SK-N-MC (cell line): ENCODE results near the gene ARRB1.
A peak's percentile ranks its signal among the peaks of the same experiment; 100 is the strongest.

Experiments
- DNase-seq: peaks from one replicate; pipeline ENCODE4 v3.0.0-alpha.2; 2011; ENCODE audit warnings: low read depth, low spot score
- H3K27ac ChIP-seq: fragments of 200-600 bp; sonication (generic); 2 replicates; pipeline ENCODE4 v1.5.1; 2016; ENCODE audit warnings: mixed run types
- H3K36me3 ChIP-seq: fragments of 200-600 bp; sonication (generic); 2 replicates; pipeline ENCODE4 v1.6.1; 2017; ENCODE audit warnings: antibody characterized with exemption, low read length, mixed read lengths; ENCODE audit not compliant: insufficient read depth
- H3K4me3 ChIP-seq: fragments of 200-600 bp; sonication (generic); 2 replicates; pipeline ENCODE4 v1.5.1; 2016
- H3K9ac ChIP-seq: fragments of 200-600 bp; sonication (generic); 2 replicates; pipeline ENCODE4 v1.8.0; 2017; ENCODE audit warnings: mixed run types, mixed read lengths; ENCODE audit not compliant: insufficient read length
- H3K9me3 ChIP-seq: fragments of 200-600 bp; sonication (generic); 2 replicates; pipeline ENCODE4 v1.6.1; 2017; ENCODE audit warnings: low read depth, mild to moderate bottlenecking, antibody characterized with exemption, low read length, moderate library complexity, mixed read lengths
- EZH2 ChIP-seq: fragments of 200-600 bp; sonication (generic); IDR thresholded peaks from one replicate; pipeline ENCODE4 v1.6.1; 2017; ENCODE audit warnings: antibody characterized with exemption
- FOXP2 ChIP-seq: optimal IDR thresholded peaks from 2 replicates; pipeline ENCODE3; 2011; ENCODE audit warnings: mild to moderate bottlenecking, moderate library complexity; ENCODE audit not compliant: insufficient read depth; ENCODE audit errors: extremely low read length, control extremely low read depth
- POLR2AphosphoS5 ChIP-seq: IDR thresholded peaks from 2 replicates; pipeline ENCODE4 v1.6.1; 2012; ENCODE audit warnings: mild to moderate bottlenecking, low read depth, low read length, borderline replicate concordance

Gene ARRB1

GRCh38 chr11:75263944-75264349 is 87.5 kb downstream of the ARRB1 start:
- DNase-seq = no peak
- no peaks in the 10 kb centered on the region for H3K9me3 ChIP-seq
- no peak overlapping the region for H3K27ac ChIP-seq
- no peak overlapping the region for H3K4me3 ChIP-seq
- peak overlapping the region; percentile 32 for H3K9ac ChIP-seq
- TF ChIP-seq EZH2 (no peak), POLR2AphosphoS5 (no peak), FOXP2 (no peak)
- no peaks in the 10 kb centered on the region for H3K36me3 ChIP-seq

- H3K36me3 ChIP-seq = no peaks in the 10 kb centered on the region
- H3K27ac ChIP-seq = no peak overlapping the region
- DNase-seq = no peak
- no peaks in the 10 kb centered on the region for H3K9me3 ChIP-seq
- TF ChIP-seq POLR2AphosphoS5 (no peak; the same call in 1 of the 2 replicates), FOXP2 (no peak), EZH2 (no peak)
- H3K9ac ChIP-seq = no peak overlapping the region
- H3K4me3 ChIP-seq = no peak overlapping the region
Observed at GRCh38 chr11:75262961-75263852, 88.3 kb downstream of the ARRB1 start.

DNA sequence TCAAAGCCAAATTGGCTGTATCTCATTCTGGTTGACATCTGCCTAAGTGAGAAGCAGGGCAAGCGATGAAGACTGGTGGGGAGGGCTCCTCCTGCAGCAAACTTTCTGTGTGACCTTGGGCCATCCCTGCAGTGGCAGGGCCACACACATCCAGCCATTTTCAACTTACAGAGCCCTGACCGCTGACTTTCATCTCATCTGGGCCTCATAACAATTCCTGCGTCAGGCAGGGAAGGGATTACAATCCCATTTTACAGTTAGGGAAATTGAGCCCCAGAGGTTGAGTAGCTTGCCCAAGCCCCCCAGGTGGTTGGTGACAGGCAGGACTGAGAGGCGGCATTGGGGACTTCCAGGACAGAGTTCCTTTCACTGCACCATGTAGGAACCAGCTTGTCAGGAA is 89.0 kb downstream of the ARRB1 start:
- no peaks in the 10 kb centered on the region for H3K36me3 ChIP-seq
- H3K4me3 ChIP-seq = no peak overlapping the region
- H3K9ac ChIP-seq = no peak overlapping the region
- H3K9me3 ChIP-seq = no peaks in the 10 kb centered on the region
- TF ChIP-seq EZH2 (no peak), POLR2AphosphoS5 (no peak), FOXP2 (no peak)
- H3K27ac ChIP-seq = no peak overlapping the region
- DNase-seq = no peak

GRCh38 chr11:75261902-75262361 is 89.5 kb downstream of the ARRB1 start:
- no peak overlapping the region for H3K4me3 ChIP-seq

DNA sequence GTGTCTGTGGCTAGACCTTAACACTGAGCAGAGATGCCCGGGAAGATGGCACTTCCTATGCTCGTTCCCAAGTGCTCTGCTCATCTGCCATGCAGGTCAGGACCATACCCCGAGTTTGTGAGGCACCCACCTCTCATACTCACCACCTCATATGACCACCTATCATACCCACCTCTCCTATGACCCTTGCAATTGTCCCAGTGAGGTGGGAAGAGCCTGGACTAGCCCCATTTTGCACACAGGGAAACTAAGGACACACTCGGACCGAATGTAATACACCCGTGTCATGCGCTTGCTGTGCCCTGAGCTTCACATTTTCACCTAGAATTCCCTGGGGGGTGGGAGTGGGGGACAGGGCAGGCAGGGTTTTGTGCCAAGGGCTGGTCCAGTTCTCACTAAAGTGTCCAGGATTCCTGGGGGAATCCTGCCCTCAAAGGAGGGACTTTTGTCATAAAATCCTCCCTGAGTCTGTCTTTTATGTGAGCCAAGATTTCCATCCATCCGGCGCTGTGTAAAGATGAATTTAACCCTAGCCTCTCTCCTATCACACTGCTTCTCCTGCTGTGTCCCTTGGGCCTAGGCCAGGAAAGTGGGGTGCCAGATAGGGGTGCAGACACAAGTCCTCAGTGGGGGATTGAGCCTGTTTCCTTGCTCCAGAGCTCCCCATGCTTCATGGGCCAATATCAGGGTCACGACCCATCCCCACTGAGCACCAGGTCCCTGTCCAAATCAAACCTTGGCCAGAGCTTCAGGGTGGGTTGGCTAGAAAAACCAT is 90.9 kb downstream of the ARRB1 start:
- H3K9me3 ChIP-seq = no peaks in the 10 kb centered on the region
- no peak overlapping the region for H3K27ac ChIP-seq
- no peak overlapping the region for H3K9ac ChIP-seq
- H3K36me3 ChIP-seq = no peaks in the 10 kb centered on the region
- no peak overlapping the region for H3K4me3 ChIP-seq
- DNase-seq = no peak
- TF ChIP-seq EZH2 = no peak
- no peak for TF ChIP-seq POLR2AphosphoS5
- no peak for TF ChIP-seq FOXP2

More at GRCh38 chr11:75261902-75262361, 89.5 kb downstream of the ARRB1 start:
- Histone ChIP-seq H3K36me3 (no peaks in the 10 kb centered on the region), H3K9me3 (no peaks in the 10 kb centered on the region), H3K9ac (no peak overlapping the region), H3K27ac (no peak overlapping the region)
- no peak for DNase-seq
- TF ChIP-seq POLR2AphosphoS5 (0 out of 2 replicates have a peak, but pooled peaks have one; percentile 5), EZH2 (no peak), FOXP2 (no peak)

DNA sequence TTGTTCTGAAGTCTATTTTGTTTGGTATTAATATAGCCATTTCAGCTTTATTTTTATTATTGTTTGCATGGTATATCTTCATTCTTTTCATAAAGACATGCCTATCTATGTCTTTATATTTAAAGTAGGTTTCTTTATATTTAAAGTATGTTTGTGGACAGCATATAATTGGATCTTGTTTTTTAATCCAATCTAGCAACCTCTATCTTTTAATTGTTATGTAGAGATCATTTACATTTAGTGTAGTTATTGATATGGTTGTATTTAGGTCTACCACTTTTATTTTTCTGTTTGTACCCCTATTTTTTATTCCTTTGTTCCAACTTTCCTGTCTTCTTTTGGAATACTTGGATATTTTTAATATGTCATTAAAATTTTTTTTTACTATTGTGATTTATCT is 97.1 kb downstream of the ARRB1 start:
- no peak for DNase-seq
- Histone ChIP-seq H3K9ac (no peak overlapping the region), H3K27ac (no peak overlapping the region), H3K4me3 (no peak overlapping the region), H3K36me3 (no peaks in the 10 kb centered on the region), H3K9me3 (no peaks in the 10 kb centered on the region)
- TF ChIP-seq POLR2AphosphoS5 (no peak), FOXP2 (no peak), EZH2 (no peak)

- Histone ChIP-seq H3K36me3 (no peaks in the 10 kb centered on the region), H3K27ac (no peak overlapping the region), H3K4me3 (no peak overlapping the region), H3K9ac (no peak overlapping the region), H3K9me3 (no peaks in the 10 kb centered on the region)
- TF ChIP-seq EZH2 = no peak
- no peak for TF ChIP-seq FOXP2
- no peak for TF ChIP-seq POLR2AphosphoS5
- no peak for DNase-seq
Observed at GRCh38 chr11:75249704-75250103, 101.8 kb downstream of the ARRB1 start.

GRCh38 chr11:75248924-75249256 is 102.6 kb downstream of the ARRB1 start:
- TF ChIP-seq POLR2AphosphoS5 (no peak), EZH2 (no peak)
- DNase-seq = no peak
- Histone ChIP-seq H3K27ac (no peak overlapping the region), H3K36me3 (no peaks in the 10 kb centered on the region), H3K9me3 (no peaks in the 10 kb centered on the region), H3K9ac (no peak overlapping the region), H3K4me3 (no peak overlapping the region)
